Lower leg skin (tissue), 3 donors: ENCODE data around the gene CFAP74.

Experiments used
- POLR2A ChIP-seq, 2 donors: fragments of 450-650 bp; IDR thresholded peaks; one replicate each; pipeline ENCODE4 v1.6.1; 2016 to 2017; ENCODE audit warnings: antibody characterized with exemption in 2 of 2, mild to moderate bottlenecking in 1 of 2, moderate library complexity in 1 of 2
- TF ChIP-seq, protein P1 (sequence below), 3 donors: fragments of 450-650 bp; IDR thresholded peaks; one replicate each; pipeline ENCODE4 v1.5.1; 2016; ENCODE audit warnings: antibody characterized with exemption in 3 of 3, mild to moderate bottlenecking in 3 of 3, moderate library complexity in 2 of 3

DNA sequence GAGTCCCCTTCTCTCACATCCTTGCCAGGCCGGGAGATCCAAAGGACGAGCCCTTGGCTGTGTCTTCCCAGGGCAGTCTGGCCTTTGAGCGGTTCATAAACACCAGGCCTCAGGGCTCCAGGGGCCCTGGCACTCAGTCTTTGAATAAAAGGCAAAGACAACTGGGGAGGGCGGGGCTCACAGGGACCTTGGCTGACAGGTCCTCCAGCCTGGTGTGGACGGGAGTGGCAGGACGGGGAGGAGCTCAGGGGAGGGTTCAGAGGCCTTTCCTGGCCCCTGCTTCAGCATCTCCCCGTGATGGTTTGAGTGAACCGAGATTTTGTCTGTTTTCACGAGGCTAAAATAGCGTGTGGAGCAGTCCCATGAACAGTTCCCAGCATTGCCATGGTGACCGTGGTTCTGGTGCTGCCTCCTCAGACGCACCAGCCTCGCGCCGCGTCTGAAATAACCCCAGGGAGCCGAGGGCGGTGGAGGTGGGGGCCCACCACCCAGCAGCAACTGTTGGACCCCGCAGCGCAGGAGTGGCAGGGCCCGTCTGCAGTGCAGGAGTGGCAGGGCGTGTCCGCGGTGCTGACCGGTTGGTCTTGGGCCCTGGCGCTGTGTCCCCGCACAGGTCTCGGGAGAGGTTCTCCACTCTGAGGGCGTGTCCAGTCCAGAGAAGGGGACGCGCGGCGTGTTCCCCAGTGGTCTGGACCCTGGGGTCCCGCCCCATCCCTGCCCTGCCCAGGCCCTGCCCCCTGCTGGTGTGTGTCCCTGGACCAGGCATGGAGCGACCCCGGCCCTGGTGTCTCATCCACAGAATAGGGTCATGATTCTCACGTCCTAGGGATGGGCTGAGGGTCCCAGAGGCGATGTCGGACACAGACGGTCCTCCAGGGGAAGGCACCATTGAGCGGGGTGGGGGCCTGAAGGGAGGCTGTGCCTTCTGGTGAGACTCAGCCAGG is 39.5 kb upstream of the CFAP74 start:
- TF ChIP-seq, protein P1, sequence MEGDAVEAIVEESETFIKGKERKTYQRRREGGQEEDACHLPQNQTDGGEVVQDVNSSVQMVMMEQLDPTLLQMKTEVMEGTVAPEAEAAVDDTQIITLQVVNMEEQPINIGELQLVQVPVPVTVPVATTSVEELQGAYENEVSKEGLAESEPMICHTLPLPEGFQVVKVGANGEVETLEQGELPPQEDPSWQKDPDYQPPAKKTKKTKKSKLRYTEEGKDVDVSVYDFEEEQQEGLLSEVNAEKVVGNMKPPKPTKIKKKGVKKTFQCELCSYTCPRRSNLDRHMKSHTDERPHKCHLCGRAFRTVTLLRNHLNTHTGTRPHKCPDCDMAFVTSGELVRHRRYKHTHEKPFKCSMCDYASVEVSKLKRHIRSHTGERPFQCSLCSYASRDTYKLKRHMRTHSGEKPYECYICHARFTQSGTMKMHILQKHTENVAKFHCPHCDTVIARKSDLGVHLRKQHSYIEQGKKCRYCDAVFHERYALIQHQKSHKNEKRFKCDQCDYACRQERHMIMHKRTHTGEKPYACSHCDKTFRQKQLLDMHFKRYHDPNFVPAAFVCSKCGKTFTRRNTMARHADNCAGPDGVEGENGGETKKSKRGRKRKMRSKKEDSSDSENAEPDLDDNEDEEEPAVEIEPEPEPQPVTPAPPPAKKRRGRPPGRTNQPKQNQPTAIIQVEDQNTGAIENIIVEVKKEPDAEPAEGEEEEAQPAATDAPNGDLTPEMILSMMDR (IDR thresholded peaks at IDR 0.05): no peak
- no peak for TF ChIP-seq POLR2A (IDR thresholded peaks at IDR 0.05)
